Glomerular visceral epithelial cell (primary cell): ENCODE results near the gene ZBTB32.

Experiments used
- DNase-seq: peaks from one replicate; pipeline ENCODE4 v3.0.0-alpha.2; 2016; ENCODE audit errors: extremely low spot score

ZBTB32 gene

DNA sequence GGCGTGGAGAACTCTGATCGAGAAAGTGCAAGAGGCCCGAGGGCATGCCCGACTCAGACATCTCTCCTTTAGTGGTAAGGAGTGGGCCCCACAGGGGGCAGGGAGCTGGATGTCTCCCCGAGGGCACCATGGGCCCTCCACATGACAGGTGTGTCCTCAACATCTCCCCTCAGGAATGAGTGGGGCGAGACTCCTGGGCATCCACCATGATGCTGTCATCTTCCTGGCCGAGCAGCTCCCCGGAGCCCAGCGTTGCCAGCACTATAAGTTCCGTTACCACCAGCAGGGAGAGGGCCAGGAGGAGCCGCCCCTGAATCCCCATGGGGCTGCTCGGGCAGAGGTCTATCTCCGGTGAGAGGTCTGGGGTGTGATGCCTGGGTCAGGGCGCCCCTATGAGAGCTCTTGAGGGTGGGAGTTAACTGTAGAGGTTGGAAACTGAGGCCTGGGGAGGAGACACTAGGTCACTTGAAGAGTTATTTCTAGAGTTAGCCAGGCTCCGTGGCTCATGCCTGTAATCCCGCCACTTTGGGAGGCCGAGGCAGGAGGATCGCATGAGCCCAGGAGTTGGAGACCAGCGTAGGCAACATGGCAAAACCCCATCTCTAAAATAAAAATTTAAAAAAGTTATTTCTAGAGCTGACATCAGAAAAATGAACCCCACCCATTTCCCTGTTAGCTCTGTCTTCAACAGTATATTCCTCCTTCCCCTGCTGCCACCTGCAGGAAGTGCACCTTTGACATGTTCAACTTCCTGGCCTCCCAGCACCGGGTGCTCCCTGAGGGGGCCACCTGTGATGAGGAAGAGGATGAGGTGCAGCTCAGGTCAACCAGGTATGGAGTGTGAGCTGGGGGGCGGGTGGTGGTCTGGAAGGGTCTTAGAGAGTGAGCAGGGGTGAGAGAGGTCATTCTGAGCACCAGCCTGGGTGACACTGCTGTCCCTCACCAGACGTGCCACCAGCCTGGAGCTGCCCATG, 32.8 kb downstream of the ZBTB32 start:
- no peak for DNase-seq

DNA sequence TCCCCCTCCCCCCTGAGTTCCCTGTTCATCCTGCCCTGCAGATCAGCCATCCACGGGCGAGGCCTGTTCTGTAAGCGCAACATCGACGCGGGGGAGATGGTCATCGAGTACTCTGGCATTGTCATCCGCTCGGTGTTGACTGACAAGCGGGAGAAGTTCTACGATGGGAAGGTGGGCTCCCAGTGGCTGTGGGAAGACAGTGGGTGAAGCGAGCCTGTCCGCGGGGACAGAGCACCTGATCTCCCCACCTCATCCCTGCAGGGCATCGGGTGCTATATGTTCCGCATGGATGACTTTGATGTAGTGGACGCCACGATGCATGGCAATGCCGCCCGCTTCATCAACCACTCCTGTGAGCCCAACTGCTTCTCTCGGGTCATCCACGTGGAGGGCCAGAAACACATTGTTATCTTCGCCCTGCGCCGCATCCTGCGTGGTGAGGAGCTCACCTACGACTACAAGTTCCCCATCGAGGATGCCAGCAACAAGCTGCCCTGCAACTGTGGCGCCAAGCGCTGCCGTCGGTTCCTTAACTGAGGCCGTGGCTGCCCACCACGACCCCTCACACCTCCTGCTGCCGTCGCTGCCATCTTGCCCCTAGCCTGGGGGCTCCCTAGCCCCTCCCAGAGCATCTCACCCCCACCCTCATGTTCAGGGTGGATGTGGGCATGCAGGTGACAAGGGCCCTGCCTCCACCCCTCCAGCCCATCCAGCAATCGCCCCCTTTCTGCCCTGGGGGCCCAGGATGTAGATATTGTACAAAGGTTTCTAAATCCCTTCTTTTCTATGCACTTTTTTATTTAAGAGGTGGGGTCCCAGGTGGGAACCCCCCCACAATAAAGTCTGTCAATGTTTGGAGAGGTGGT, 33.9 kb downstream of the ZBTB32 start:
- DNase-seq: no peak

DNA sequence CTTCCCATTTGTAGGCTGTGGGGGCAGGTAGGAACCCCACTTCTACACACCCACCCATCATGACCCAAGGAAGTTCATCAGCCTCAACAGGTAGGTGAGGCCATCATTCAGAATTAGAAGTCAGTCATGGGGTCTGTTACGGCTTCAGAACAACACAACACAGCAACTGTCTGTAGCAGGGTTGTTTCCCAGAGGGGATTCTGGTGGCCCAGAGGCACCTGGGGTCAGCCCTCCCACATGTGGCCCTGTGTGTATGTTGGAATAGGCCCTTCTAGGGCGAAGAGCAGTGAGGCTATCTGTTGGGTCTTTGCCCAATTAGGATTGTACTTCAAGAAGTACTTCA, 34.5 kb downstream of the ZBTB32 start:
- no peak for DNase-seq

DNA sequence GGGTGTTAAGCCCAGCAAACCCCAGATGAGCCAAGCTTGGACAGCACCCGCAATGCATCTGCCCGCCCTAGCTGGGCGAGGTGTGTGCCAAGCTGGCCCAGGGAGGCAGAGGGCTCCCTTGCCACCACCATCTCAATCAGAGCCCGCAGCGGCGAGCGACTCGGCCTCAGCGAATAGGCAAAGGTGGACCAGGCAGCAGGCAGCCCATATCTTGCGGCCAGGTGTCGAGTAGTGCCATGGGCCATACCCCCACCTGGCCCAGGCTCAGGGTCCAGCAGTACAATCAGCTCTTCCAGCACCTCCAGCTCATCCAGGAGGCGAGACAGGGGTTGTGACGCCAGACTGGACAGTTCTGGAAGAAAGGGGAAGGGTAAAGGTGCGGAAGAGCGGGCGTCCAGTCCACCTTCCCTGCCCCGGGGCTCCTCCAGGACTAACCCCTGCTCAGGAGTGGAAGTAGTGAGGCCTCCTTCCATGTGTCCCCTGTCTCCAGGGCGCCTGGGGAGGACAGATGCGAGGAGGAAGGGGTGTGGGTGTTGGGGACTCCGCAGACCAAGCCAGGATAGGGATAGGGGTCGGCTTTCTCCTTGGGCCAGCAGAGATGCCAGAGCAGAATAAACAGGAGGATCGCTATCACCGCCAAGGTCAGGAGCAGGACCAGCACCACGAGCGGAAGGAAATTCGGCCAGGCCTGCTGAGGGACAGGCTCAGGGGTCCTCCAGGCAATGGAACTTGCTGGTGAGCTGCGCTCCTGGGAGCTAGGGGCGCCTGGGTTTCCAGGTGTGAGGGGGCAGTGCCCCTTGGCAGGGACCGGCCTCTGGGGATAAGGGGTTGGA, 35.1 kb downstream of the ZBTB32 start:
- DNase-seq: no peak

DNA sequence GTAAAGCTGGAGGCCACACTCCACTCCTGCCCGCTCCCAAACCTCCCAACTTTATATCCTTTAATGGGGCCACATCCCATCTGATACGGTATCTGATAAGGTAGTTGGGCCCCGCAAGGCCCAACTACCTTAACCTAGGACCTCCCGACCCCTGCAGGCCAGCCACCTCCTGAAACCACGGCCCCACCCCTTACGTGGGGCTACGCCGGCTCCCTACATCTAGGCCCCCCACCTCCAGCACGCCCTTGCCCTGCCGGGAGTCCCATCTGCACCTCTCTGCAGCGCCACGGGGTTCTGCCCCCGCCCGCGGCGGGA, 35.7 kb downstream of the ZBTB32 start:
- no peak for DNase-seq

DNA sequence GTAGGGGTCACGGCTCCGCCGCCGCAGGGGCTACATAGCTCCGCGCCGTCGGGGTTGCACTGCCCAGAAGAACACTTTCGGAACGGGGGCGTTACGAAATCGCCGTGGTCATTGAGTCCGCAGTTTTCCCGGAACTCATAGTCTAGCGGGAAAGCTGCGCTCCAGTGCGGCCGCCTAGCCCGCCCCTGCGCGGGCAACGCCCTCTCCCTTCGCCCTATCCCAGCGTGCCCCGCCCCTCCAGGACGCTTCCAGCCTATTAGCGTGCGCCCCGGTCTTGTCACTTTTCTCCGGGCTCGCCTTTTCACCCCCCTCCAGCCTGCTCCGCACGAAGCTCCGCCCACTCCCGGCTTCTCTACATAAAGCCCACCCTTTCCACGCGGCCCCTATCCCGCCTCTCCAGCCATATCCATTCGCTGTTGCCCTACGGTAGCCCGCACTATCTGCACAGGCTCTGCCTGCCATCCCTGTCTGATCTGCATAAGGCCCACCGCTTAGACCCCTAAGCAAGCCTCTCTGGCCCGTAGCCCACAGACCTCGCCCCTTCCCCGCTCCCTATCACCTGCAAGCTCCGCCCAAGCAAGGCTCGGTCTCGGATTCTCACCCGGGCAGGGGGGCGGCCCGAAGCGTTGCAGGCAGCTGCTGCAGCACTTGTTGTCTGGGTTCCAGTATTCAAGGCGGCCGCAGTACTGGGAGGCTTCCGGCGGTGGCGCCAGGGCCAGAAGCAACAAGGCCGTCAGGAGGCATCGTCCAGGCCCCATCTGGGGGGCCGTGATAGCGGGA, 36.3 kb downstream of the ZBTB32 start:
- peak; percentile 98 for DNase-seq

DNA sequence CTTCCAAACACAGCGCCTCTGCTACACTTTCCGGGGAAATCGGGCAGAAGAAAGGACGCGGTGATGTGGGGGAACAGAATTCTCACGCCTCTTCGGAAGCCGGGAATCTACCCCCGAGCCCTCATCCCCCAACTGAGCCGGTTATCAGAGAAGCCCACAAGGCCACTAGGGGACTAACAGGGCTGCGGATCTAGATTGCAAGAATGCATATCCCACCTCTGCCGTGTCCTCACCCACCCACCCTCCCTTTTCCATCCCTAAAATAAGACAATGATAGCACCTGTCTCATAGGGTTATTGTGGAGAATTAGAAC, 36.8 kb downstream of the ZBTB32 start:
- no peak for DNase-seq

DNA sequence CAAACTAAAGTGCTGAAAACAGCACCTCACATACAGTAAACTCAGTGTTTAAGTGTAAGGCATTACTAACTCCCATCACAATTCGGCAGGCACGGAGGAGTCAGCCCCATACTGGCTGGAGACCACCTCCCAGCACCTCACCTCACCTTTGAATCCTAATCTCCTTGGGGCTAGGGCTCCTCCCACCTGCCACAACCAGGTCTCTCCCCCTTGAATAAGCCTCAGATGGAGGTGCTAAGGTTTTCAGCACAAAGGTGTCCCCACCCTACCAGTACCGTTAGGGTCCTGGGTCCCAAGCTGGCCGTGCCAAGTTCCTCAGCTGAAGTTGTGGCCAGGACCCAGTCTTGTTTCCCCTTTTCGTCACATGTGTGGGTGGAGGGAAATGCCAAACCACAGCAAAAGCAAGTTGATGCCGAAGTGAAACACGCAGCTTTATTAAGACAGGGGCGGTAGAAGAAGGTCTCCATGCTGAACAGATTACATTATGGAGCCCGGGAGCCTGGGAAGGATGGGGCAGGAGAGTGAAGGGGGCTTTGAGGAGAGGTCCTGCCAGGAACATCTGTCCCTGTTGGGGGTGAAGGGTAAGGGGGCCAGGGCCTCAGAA, 37.9 kb downstream of the ZBTB32 start, which contains the start of gene IGFLR1:
TSS of gene IGFLR1 (minus strand) at position 332 of the 604 bp plus-strand sequence. CDS start 1,272 bp downstream, outside the sequence.
- DNase-seq: no peak

DNA sequence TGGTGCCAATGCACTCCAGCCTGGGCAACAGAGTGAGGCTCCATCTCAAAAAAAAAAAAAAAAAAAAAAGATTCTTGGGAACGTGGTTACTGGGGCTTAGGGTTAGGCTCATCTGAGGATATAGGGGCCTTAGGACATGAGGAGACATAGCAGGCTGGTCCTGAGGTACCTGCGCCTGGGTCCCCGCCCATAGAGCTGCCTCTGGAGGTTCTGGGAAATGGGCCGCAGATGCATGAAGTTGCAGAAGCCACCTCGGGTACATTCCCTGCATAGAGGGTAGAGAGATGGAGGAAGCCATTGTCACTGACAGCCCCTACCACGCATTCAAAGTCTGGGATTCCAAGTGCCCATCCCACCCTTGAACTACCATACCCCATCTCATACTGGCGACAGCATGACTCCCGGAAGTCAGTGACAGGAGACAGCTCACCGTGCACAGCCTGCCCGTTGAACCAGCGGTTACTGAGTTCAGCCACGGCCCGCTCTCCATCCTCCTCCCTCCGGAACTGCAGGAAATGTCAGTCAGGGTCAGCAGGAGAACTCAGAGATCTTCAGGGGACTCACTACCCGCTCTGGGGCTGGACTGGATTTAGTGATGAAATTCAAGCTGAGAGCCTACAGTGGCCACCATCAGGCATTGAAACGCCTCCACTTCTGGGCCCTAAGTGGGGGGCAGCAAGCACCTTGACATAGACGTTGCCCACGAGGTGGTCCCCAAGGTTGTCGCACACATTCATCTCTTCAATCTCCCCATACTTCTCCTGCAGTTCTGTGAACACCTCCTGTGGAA, 39.5 kb downstream of the ZBTB32 start:
- DNase-seq: no peak

DNA sequence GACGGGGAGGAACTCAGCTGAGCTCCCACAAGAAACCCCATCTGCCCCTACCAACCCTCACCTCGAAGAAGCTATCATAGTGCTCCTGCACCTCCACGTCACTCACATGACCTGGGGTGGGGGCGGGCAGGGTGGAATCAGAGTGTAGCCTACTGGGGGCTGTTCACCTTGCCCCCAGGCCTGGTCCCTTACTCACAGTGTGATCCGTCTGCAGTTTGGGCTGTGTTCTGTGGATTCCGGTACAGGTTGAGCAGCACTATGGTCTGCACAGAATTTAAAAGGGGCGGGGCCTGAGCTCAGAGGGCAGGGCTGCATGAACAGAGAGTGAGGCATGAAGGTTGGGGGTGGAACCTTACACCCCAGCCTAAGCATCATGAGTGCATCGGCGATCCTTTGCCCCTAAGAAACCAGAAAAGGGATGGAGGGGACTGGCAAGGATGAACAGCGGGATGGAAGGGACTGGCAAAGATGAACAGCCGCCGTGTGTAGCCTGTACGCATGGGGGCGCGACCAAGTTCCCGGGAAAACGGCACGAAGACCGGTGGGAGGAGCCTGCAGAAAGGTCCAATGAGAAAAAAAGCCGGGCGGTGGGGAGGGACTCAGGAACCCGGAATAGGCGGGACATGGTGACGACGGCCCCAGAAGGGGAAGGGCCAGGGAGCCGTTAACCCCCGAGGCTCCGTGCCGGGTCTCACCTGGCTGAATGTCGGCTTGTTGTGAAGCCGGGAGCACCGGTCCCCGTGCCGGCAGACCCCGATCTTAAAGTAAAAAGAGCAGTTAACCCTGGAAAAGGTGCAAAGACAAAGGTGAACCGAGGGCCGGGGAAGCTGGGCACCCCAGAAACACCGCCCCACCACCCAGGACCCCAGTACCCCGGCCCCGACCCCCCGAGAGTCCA, 40.3 kb downstream of the ZBTB32 start:
- DNase-seq: peak; percentile 95

DNA sequence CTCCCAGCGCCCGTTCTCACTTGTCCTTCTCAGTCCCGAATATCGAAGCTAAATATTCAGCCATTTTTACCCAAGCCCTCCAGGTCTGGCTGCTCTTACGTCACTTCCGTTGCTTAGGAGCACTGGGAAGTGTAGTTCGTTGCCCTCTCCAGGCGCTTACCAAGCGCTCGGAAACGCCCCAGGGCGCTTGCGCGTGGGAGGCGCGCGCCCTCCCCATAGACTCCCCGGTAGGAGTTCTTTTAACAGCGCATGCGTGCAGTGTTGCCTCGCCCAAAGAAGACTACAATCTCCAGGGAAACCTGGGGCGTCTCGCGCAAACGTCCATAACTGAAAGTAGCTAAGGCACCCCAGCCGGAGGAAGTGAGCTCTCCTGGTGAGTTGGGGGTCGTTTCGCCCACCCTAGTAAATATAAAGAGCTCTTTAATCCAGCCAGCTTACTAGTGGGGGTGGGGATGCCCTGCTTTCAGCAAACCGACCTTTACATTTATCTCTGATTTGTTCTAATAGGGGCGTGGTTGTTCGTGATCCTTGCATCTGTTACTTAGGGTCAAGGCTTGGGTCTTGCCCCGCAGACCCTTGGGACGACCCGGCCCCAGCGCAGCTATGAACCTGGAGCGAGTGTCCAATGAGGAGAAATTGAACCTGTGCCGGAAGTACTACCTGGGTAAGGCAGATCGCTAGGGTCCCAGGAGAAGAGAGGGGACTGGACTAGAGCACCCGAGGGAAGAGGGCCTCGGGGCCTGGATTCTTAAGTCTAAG, 41.1 kb downstream of the ZBTB32 start, which contains the start of the genes PSENEN and U2AF1L4:
TSS of gene PSENEN (plus strand) at position 324 of the 759 bp plus-strand sequence. CDS start at position 604, 280 bp downstream.
TSS of gene U2AF1L4 (minus strand) at position 91 of the 759 bp plus-strand sequence. CDS start at position 64, 27 bp downstream.
- peak; percentile 100 for DNase-seq

DNA sequence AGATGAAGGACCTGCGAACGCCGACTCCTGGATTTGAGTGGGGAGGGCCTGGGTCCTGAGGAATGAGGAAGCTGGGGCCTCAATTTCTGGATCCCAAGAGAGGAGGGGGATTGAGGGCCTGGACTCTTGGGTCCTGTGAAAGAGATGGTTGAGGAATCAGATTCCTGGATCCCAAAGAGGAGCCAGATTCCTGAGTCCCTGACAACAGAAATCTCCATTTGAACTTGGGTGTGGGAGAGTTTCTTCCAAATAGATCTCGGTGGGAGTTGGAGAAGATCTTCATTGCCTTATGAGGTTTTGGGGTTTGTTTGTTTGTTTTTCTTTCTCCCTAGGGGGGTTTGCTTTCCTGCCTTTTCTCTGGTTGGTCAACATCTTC, 41.7 kb downstream of the ZBTB32 start:
- no peak for DNase-seq

DNA sequence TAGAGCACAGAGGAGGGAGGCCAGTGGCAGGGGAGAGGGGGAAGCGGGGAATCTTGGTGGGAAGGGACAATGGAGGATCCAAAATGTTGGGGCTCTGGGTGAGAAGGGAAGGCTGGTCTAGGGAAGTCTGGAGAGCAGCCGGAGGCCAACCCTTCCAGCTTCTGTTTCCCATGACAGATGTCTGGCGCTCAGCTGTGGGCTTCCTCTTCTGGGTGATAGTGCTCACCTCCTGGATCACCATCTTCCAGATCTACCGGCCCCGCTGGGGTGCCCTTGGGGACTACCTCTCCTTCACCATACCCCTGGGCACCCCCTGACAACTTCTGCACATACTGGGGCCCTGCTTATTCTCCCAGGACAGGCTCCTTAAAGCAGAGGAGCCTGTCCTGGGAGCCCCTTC, 42.2 kb downstream of the ZBTB32 start:
- DNase-seq: no peak

DNA sequence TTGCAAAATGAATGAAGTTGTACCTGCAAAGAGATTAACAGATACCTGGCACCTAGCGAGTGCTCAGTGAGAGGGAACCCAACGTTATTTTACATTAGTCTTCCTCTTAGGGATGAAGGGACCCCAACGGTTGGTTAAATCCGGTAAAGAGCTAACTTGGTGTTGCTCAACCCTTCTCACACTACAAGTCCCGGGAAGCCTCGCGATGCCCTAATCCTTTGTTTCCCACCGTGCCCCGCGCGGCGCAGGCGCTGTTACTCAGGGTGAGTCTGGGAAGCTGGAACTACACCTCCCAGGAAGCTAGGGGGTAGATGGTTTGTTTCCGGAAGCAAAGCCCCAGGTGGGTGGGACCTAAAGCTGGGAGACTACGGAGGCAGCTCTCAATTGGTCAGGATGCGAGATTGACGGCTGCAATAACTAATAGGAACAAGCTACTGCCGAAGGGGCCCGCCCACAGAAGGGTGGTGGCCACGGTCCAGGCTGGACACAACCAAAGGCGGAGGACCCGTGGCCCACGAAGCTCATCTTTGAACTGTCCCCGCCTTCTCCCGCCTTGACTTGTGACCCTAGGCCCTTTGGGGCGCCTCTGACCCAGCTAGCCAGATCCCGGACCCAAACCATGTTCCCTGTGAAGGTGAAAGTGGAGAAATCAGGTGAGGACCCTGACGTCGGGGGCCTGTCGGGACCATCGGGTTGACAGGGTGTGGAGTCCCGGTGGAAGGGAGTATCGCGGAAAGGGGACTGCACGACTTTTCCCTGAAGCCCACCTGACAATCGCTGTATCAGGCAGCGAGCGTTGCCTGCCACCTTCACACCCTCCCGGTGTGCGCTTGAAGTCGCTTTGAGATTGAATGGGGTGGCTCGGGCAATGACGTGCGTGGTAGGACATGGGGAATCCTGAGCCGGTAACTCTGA, 44.0 kb downstream of the ZBTB32 start, which contains the start of gene LIN37:
TSS of gene LIN37 (plus strand) at position 471 of the 915 bp plus-strand sequence. CDS start at position 620, 149 bp downstream.
- peak; percentile 99 for DNase-seq

DNA sequence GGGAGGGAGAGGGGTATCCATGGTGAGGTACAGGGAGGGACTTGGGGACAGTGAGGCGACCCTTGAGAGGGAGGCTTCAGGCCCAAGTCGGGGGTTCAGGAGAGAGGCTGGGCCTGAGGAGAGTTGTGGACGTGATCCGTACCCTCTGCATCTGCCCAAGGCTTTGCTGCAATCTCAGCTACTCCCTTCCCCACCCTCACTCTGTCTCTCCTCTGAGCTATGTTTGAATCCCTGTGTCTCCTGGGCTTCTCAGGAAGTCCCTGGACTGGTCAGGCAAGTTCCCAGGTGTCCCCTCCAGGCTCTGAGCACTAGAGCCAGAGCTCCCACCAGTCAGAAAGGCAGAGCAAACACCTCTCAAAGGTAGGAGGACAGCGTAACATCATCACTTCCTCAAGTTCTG, 45.8 kb downstream of the ZBTB32 start:
- no peak for DNase-seq

DNA sequence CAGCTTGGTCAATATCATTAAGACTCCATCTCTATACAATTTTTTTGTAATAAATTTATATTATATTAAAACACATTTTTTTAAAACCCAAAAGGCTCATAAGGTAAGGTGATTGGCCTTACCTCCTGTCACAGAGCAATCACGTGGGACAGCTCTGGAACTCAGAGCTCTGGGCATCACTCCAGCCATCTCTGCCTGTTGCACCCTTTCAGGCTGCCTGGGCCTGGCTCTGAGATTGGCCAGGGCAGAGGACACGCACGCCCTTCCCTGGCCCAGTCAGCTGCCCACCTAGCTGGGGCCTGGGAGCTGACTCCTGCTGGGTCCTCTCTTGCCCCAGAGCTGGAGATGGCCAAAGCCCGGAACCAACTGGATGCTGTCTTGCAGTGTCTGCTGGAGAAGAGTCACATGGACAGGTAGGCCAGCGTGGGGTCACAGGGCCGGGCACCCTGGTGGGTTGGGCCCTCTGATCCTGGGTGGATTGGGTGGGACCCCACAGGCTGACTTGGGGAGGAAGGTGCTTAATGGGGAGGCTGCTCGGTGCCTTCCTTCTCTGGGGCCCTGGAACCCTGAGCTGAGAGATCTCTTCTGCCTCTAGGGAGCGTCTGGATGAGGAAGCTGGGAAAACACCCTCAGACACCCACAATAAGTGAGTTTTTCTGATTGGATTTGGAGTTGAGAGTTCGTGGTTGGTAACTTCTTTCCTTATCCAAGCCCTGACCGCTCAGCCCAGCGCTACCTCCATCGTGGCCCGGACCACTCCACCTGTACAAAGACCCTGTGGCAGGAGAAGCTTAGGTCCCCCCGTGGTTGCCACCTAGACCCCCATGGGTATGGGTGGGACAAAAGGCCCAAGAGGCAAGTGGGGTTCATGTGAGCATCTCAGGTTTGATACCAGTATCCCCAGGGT, 47.7 kb downstream of the ZBTB32 start:
- DNase-seq: no peak
